HUES64 (cell line): ENCODE results near the gene INO80.
"Not testable (repeated sequence)": the region's sequence is repeated elsewhere in the genome, so short reads cannot be mapped to it uniquely, and the experiment has no call there.

Experiments used
- H3K27ac ChIP-seq: 2 replicates; pipeline ENCODE4 v1.7.0; 2013; ENCODE audit warnings: low read depth, low read length, inconsistent platforms
- H3K27me3 ChIP-seq: 2 replicates; pipeline ENCODE4 v1.6.1; 2013; ENCODE audit warnings: mild to moderate bottlenecking, low read length; ENCODE audit not compliant: insufficient read depth
- H3K36me3 ChIP-seq: 2 replicates; pipeline ENCODE4 v1.6.1; 2013; ENCODE audit warnings: mild to moderate bottlenecking, low read length; ENCODE audit not compliant: insufficient read depth
- H3K4me1 ChIP-seq: 2 replicates; pipeline ENCODE4 v1.6.1; 2013; ENCODE audit warnings: mild to moderate bottlenecking, low read length, moderate library complexity; ENCODE audit not compliant: insufficient read depth
- H3K4me3 ChIP-seq: 2 replicates; pipeline ENCODE4 v1.5.1; 2013; ENCODE audit warnings: mild to moderate bottlenecking, low read length, moderate library complexity
- H3K9ac ChIP-seq: 2 replicates; pipeline ENCODE4 v1.6.1; 2013; ENCODE audit warnings: mild to moderate bottlenecking, low read depth, low read length
- H3K9me3 ChIP-seq: 2 replicates; pipeline ENCODE4 v1.6.1; 2013; ENCODE audit warnings: low read depth, low read length; ENCODE audit not compliant: insufficient read depth
- WGBS: fragments of 150-250, 120-280 bp; methylation state at CpG from one replicate; pipeline ENCODE4 v1.1.7; 2013; ENCODE audit warnings: missing lambda C conversion rate; 5-methylcytosine and 5-hydroxymethylcytosine counted together

Gene INO80

GRCh38 chr15:40955141-40955903 is 160.8 kb downstream of the INO80 start:
- H3K36me3 ChIP-seq: peaks cover 22% of the 10 kb centered on the region
- peaks cover 8% of the 10 kb centered on the region; the same call in 1 of the 2 replicates for H3K27me3 ChIP-seq
- H3K4me1 ChIP-seq: peaks cover 9% of the 10 kb centered on the region
- no peak overlapping the region for H3K27ac ChIP-seq
- WGBS: 90% methylated on average over 20 of the region's 20 CpGs
- H3K9me3 ChIP-seq: no peaks in the 10 kb centered on the region
- H3K4me3 ChIP-seq: no peak overlapping the region
- no peak overlapping the region for H3K9ac ChIP-seq

DNA sequence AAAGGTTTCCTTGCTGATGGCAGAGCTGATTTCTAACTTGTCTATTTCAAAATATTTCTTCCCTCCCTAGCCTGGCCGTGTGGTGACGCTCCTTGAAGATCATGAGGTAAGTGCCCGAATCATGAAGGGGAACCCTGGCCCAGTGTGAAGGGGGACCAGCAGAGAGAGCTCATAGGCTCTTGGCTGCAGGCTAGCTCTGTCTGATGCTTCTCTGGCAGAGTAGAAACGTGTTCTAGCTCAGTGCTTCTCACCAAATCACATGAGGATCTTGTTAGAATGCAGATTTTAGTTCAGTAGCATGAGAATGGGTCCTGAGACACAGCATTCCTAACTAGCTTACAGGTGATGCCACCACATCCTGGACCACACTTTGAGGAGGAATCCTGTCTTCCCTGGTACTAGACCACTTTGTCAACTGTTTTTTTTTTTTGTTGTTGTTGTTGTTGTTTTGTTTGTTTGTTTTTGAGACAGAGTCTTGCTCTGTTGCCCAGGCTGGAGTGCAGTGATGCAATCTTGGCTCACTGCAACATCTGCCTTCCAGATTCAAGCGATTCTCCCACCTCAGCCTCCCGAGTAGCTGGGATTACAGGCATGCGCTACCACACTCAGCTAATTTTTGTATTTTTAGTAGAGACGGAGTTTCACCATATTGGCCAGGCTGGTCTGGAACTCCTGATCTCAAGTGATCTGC is 161.8 kb downstream of the INO80 start:
- Histone ChIP-seq H3K27ac (peak overlapping the region; percentile 73; the same call in 1 of the 2 replicates), H3K9ac (peak overlapping the region; percentile 95), H3K27me3 (peaks cover 10% of the 10 kb centered on the region; the same call in 1 of the 2 replicates), H3K4me3 (peak overlapping the region; percentile 78), H3K36me3 (peaks cover 22% of the 10 kb centered on the region)
- not testable (repeated sequence) for H3K4me1 ChIP-seq, H3K9me3 ChIP-seq
- 64% methylated on average over 8 of the region's 8 CpGs for WGBS

- Histone ChIP-seq H3K4me3 (peak overlapping the region; percentile 78), H3K4me1 (peaks cover 3% of the 10 kb centered on the region; the same call in 1 of the 2 replicates), H3K9ac (peak overlapping the region; percentile 95), H3K27me3 (peaks cover 10% of the 10 kb centered on the region; the same call in 1 of the 2 replicates), H3K9me3 (no peaks in the 10 kb centered on the region), H3K27ac (peak overlapping the region; percentile 73; the same call in 1 of the 2 replicates), H3K36me3 (peaks cover 22% of the 10 kb centered on the region)
- 3% methylated on average over 17 of the region's 17 CpGs for WGBS
Observed at GRCh38 chr15:40953713-40954074, 162.4 kb downstream of the INO80 start.

DNA sequence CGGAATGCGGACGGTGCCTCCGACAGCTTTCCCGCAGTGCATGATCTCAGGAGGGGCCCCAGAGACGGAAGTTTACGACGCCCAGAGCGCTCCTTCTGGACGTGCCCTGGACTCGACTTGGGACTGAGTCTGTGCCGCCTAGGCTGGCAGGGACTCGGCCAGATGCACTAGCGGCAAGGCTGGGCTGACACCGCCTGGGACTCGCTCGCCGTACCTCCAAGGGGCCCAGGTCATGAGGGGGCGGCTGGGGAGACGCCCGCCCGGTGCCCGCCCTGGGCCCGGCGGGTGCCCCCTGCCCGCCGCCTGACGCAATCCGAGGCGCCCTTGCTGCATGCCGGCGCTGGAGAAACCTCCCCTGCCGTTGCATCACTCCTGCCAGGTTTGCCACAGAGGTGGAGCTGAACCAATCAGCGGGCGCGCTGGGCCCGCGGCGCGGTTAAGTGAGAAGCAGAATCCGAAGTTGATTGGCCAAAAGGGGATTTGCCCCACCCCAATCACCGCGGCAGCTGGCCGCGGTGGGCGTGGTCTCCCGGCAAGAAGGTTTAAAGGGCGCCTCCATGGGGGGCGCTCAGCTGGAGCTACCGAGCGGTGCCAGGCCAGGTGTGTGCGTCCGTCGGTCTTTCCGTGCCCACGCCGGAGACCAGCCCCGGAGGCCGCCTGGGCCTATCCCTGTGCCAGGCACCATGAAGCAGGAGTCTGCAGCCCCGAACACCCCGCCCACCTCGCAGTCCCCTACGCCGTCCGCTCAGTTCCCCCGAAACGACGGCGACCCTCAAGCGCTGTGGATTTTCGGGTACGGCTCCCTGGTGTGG is 163.0 kb downstream of the INO80 start, which contains the start of gene CHAC1:
Gene CHAC1 (plus strand): TSS at position 571 of the 812 bp plus-strand sequence. CDS start 113 bp downstream, at position 684.
- under 1% methylated on average over 72 of the region's 72 CpGs for WGBS

GRCh38 chr15:40952301-40952900 is 163.7 kb downstream of the INO80 start:
- Histone ChIP-seq H3K9me3 (no peaks in the 10 kb centered on the region), H3K9ac (peak overlapping the region; percentile 95), H3K27me3 (peaks cover 10% of the 10 kb centered on the region; the same call in 1 of the 2 replicates), H3K36me3 (peaks cover 22% of the 10 kb centered on the region), H3K27ac (peak overlapping the region; percentile 96), H3K4me3 (peak overlapping the region; percentile 78), H3K4me1 (peaks cover 3% of the 10 kb centered on the region; the same call in 1 of the 2 replicates)
- 28% methylated on average over 23 of the region's 23 CpGs for WGBS

More for the DNA sequence above, 163.0 kb downstream of the INO80 start, which contains the start of gene CHAC1:
- peaks cover 10% of the 10 kb centered on the region; the same call in 1 of the 2 replicates for H3K27me3 ChIP-seq
- H3K9ac ChIP-seq: peak within 1 kb of the TSS; percentile 95
- no peaks in the 10 kb centered on the region for H3K9me3 ChIP-seq
- H3K4me1 ChIP-seq: peaks cover 3% of the 10 kb centered on the region; the same call in 1 of the 2 replicates
- H3K4me3 ChIP-seq: peak within 1 kb of the TSS; percentile 78
- H3K36me3 ChIP-seq: peaks cover 22% of the 10 kb centered on the region
- peak within 1 kb of the TSS; percentile 96 for H3K27ac ChIP-seq

DNA sequence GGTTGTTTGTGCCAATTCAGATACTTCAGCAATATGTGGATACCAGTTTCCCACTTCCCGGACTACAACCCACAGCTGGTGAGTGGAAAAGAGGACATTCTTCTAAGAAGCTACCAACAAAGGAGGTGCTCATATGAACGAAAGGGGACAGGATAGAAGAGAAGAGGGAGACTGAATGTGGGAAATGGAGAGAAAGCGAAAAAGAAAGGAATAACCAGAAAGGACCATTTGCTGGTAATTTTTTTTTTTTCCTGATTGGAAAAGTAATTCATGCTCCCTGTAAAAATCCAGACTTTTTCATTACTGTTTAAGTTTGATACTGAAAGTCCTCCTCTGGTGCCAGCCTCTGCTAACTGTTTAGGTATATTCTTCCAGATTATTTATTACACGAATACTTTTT is 164.3 kb downstream of the INO80 start:
- Histone ChIP-seq H3K9ac (no peak overlapping the region), H3K4me3 (no peak overlapping the region), H3K36me3 (peaks cover 20% of the 10 kb centered on the region), H3K27me3 (peaks cover 10% of the 10 kb centered on the region; the same call in 1 of the 2 replicates), H3K9me3 (no peaks in the 10 kb centered on the region), H3K27ac (no peak overlapping the region), H3K4me1 (peaks cover 3% of the 10 kb centered on the region; the same call in 1 of the 2 replicates)
- WGBS: 93% methylated on average over 3 of the region's 4 CpGs

GRCh38 chr15:40949756-40950207 is 166.3 kb downstream of the INO80 start:
- Histone ChIP-seq H3K9me3 (no peaks in the 10 kb centered on the region), H3K27me3 (peaks cover 15% of the 10 kb centered on the region; the same call in 1 of the 2 replicates), H3K4me3 (no peak overlapping the region), H3K4me1 (peaks cover 3% of the 10 kb centered on the region; the same call in 1 of the 2 replicates), H3K9ac (no peak overlapping the region), H3K27ac (no peak overlapping the region), H3K36me3 (no peaks in the 10 kb centered on the region)
- WGBS: 81% methylated on average over 7 of the region's 7 CpGs

- 77% methylated on average over 21 of the region's 21 CpGs for WGBS
- H3K4me1 ChIP-seq: peaks cover 3% of the 10 kb centered on the region; the same call in 1 of the 2 replicates
- H3K27me3 ChIP-seq: peaks cover 19% of the 10 kb centered on the region; the same call in 1 of the 2 replicates
- no peak overlapping the region for H3K27ac ChIP-seq
- no peaks in the 10 kb centered on the region for H3K9me3 ChIP-seq
- H3K9ac ChIP-seq: no peak overlapping the region
- no peak overlapping the region for H3K4me3 ChIP-seq
- no peaks in the 10 kb centered on the region for H3K36me3 ChIP-seq
Observed at GRCh38 chr15:40948706-40949473, 167.2 kb downstream of the INO80 start.

GRCh38 chr15:40944510-40945296 is 171.4 kb downstream of the INO80 start:
- Histone ChIP-seq H3K4me1 (peaks cover 16% of the 10 kb centered on the region), H3K9ac (no peak overlapping the region), H3K4me3 (no peak overlapping the region), H3K27ac (no peak overlapping the region), H3K27me3 (peaks cover 46% of the 10 kb centered on the region), H3K9me3 (no peaks in the 10 kb centered on the region), H3K36me3 (no peaks in the 10 kb centered on the region)
- WGBS: 92% methylated on average over 10 of the region's 11 CpGs
